Kidney epithelial cell (primary cell): ENCODE results near the gene AKAP12. TPM values are rescaled to one million over a fixed set of nuclear protein-coding genes. Genes with fewer than 3 reads are reported as not detected.

Experiments
- DNase-seq: peaks from one replicate; pipeline ENCODE4 v3.0.0-alpha.2; 2010; ENCODE audit warnings: low read depth
- H3K27me3 ChIP-seq: 2 replicates; pipeline ENCODE4 v1.6.0; 2011; ENCODE audit warnings: low read length; ENCODE audit not compliant: control insufficient read depth, insufficient read depth
- H3K36me3 ChIP-seq: 2 replicates; pipeline ENCODE4 v1.5.1; 2011; ENCODE audit warnings: low read length; ENCODE audit not compliant: control insufficient read depth, insufficient read depth
- H3K4me3 ChIP-seq: 2 replicates; pipeline ENCODE4 v1.5.1; 2011; ENCODE audit warnings: low read depth, mild to moderate bottlenecking, control low read depth, low read length
- total RNA-seq: library from RNA; depleted of rRNA; stranded (reverse); fragments of >200 nt; gene quantifications from 2 replicates; pipeline ENCODE4 v1.2.3, GENCODE V29; 2015
- TF ChIP-seq, protein P1 (sequence below): IDR thresholded peaks from 2 replicates; pipeline ENCODE4 v1.5.1; 2011; ENCODE audit warnings: mild to moderate bottlenecking, moderate library complexity, low read length, control low read depth, inconsistent platforms; ENCODE audit not compliant: insufficient read depth, poor library complexity, severe bottlenecking

The AKAP12 gene
- total RNA-seq, 1 donor from 2014 or later = 581 TPM

DNA sequence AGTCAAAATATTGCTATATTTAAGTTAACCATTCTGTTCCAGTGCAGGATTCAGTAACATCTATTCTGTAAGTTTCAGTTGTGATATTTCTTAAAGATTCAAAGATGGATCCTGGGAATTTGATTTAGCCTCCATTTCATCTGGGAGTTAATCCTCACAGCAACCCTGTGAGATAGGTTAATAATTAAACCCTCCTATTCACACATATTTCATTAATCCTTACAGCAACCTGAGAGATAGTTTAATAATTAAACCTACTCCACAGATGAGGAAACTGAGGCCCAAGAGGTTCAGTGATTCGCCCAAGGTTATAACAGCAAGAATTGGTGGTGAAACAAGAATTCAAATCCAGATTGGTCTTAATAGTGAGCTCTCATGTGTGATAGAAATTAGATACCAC, 162.5 kb downstream of the AKAP12 start:
- no peaks in the 10 kb centered on the region for H3K36me3 ChIP-seq
- no peaks in the 10 kb centered on the region for H3K27me3 ChIP-seq
- H3K4me3 ChIP-seq = no peak overlapping the region
- DNase-seq = no peak
- TF ChIP-seq, protein P1, sequence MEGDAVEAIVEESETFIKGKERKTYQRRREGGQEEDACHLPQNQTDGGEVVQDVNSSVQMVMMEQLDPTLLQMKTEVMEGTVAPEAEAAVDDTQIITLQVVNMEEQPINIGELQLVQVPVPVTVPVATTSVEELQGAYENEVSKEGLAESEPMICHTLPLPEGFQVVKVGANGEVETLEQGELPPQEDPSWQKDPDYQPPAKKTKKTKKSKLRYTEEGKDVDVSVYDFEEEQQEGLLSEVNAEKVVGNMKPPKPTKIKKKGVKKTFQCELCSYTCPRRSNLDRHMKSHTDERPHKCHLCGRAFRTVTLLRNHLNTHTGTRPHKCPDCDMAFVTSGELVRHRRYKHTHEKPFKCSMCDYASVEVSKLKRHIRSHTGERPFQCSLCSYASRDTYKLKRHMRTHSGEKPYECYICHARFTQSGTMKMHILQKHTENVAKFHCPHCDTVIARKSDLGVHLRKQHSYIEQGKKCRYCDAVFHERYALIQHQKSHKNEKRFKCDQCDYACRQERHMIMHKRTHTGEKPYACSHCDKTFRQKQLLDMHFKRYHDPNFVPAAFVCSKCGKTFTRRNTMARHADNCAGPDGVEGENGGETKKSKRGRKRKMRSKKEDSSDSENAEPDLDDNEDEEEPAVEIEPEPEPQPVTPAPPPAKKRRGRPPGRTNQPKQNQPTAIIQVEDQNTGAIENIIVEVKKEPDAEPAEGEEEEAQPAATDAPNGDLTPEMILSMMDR = no peak

DNA sequence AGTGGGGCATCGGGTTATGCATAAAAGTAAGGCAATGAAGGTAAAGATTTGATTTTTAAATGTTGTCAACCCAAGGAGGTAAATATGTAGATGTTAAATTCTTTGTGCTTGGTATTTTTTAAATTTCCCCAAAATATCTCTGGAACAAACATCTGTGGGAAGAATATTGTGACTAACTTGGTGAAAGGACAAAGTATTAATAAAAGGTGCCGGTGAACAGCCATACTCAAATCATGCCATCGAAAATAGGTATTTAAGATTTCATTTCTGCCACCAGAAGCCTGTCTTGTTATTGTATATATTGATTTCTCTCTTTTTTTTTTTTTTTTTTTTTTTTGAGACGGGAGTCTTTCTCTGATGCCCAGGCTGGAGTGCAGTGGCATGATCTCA, 164.1 kb downstream of the AKAP12 start:
- TF ChIP-seq, protein P1 = no peak
- Histone ChIP-seq H3K36me3 (peaks cover 2% of the 10 kb centered on the region), H3K4me3 (no peak overlapping the region), H3K27me3 (no peaks in the 10 kb centered on the region)
- no peak for DNase-seq

Other genes starting within 250 kb of the AKAP12 start
- gene ZBTB2, start 151.6 kb downstream of the AKAP12 start, total RNA-seq = 13.6 and 14.0 TPM in 2 replicates
- gene RMND1, start 212.2 kb downstream of the AKAP12 start, total RNA-seq = 49.2 and 59.8 TPM in 2 replicates